Neural progenitor cell (in vitro differentiated cells): ENCODE data around the gene NOXA1.

ENCODE experiments used
- CTCF ChIP-seq: fragments of 200-600 bp; sonication (generic); IDR thresholded peaks from 2 replicates; pipeline ENCODE4 v1.5.1; 2017; ENCODE audit warnings: antibody characterized with exemption, mild to moderate bottlenecking
- EZH2 ChIP-seq: fragments of 200-600 bp; sonication (generic); IDR thresholded peaks from 2 replicates; pipeline ENCODE4 v1.6.1; 2017; ENCODE audit warnings: antibody characterized with exemption, mild to moderate bottlenecking, moderate library complexity

DNA sequence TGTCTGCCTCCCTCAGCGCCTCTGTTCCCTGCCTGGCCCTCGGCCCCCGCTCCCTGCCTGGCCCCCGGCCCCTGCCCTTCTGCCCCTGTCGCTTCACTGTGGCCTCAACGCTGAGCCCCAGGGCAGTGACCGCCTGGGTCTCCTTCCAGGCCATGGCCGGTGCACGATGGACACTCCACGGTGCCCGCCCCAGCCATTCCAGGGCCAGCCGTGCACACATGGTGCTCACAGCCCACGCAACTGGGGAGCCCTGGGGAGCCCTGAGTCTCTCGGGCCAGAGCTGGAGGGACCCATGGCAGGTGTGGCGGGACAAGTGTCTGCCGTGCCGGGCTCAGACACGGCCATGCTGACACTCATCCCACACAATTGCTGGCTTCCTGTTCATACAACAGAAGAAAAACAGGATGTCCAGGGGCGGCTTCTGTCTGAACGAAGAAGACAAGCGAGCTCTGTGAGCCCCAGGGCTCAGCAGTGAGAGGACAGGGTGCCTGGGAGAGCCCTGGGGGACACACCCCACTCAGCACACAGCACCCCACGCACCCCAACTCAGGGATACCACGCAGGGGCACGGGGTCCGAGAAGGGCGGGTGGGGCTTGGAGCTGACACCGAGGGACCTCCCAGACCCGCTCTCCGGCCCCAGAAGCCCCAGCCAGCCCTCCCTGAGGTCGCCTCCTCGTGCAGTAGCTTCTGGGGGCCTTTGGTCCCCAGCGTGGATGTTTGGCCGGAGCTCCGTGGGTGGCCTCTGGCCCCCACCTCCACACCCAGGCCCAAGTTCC is 35.9 kb upstream of the NOXA1 start:
- no peak for TF ChIP-seq CTCF
- no peak for TF ChIP-seq EZH2
